HCT116 (cell line): ENCODE data around the gene TMEM54.

Experiments used
- CEBPB ChIP-seq: IDR thresholded peaks from 2 replicates; pipeline ENCODE4 v1.6.1; 2012; ENCODE audit warnings: low read depth
- CTCF ChIP-seq, 3 experiments: fragments of 200-600 bp in 1 of 3; sonication (generic) in 1 of 3; IDR thresholded peaks in 2 of 3; conservative IDR thresholded peaks in 1 of 3; 2 replicates each; pipeline ENCODE4 v1.5.1; 2012 to 2017; ENCODE audit warnings: low read depth in 2 of 3, low read length in 2 of 3, antibody characterized with exemption in 1 of 3, borderline replicate concordance in 1 of 3, control low read depth in 1 of 3, mild to moderate bottlenecking in 1 of 3, mixed read lengths in 1 of 3, mixed run types in 1 of 3, moderate library complexity in 1 of 3; ENCODE audit not compliant: insufficient read depth in 1 of 3
- ELF1 ChIP-seq: IDR thresholded peaks from 2 replicates; pipeline ENCODE4 v1.6.1; 2012; ENCODE audit warnings: low read depth, borderline replicate concordance
- MAX ChIP-seq: IDR thresholded peaks from 2 replicates; pipeline ENCODE4 v1.6.1; 2012
- POLR2A ChIP-seq: IDR thresholded peaks from 2 replicates; pipeline ENCODE4 v1.7.0; 2011; ENCODE audit warnings: borderline replicate concordance; ENCODE audit not compliant: insufficient read depth, insufficient read length; ENCODE audit errors: extremely low read depth
- POLR2AphosphoS5 ChIP-seq: IDR thresholded peaks from 2 replicates; pipeline ENCODE4 v1.6.1; 2011; ENCODE audit warnings: mild to moderate bottlenecking, low read depth, low read length, moderate library complexity
- RAD21 ChIP-seq: IDR thresholded peaks from 2 replicates; pipeline ENCODE4 v1.6.1; 2012; ENCODE audit warnings: low read depth, mild to moderate bottlenecking
- REST ChIP-seq: IDR thresholded peaks from 2 replicates; pipeline ENCODE4 v1.6.1; 2012; ENCODE audit warnings: low read depth
- SP1 ChIP-seq: IDR thresholded peaks from 2 replicates; pipeline ENCODE4 v1.6.1; 2012; ENCODE audit warnings: low read depth
- SRF ChIP-seq: IDR thresholded peaks from 2 replicates; pipeline ENCODE4 v1.6.1; 2012; ENCODE audit warnings: low read depth
- TCF7L2 ChIP-seq: IDR thresholded peaks from 2 replicates; pipeline ENCODE4 v1.7.0; 2011; ENCODE audit warnings: borderline replicate concordance, inconsistent platforms; ENCODE audit not compliant: insufficient read depth, insufficient read length; ENCODE audit errors: extremely low read depth
- YY1 ChIP-seq: IDR thresholded peaks from 2 replicates; pipeline ENCODE4 v1.6.1; 2011; ENCODE audit warnings: low read length, low read depth, moderate library complexity, mild to moderate bottlenecking; ENCODE audit not compliant: insufficient replicate concordance; ENCODE audit errors: extremely low read depth

- TF ChIP-seq CTCF (IDR thresholded peaks at IDR 0.05 in 2 of 3, conservative IDR thresholded peaks at IDR 0.05 in 1 of 3; ENCODE audit: borderline replicate concordance in 1 of 3, insufficient read depth in 1 of 3, low read depth in 2 of 3, low read length in 2 of 3) (no peak), TCF7L2 (no peak), YY1 (no peak), MAX (no peak), POLR2A (no peak), ELF1 (no peak), SP1 (no peak), CEBPB (no peak), SRF (no peak), POLR2AphosphoS5 (no peak), RAD21 (no peak), REST (no peak)
Observed at GRCh38 chr1:32869923-32870614, 31.1 kb downstream of the TMEM54 start.
